Measurements from ENCODE around the gene GPRC5A. TPM values are rescaled to one million over a fixed set of nuclear protein-coding genes. Genes with fewer than 3 reads are reported as not detected.

Gene GPRC5A
- total RNA-seq, 1 donor from 2014 or later = 3.4 TPM

DNA sequence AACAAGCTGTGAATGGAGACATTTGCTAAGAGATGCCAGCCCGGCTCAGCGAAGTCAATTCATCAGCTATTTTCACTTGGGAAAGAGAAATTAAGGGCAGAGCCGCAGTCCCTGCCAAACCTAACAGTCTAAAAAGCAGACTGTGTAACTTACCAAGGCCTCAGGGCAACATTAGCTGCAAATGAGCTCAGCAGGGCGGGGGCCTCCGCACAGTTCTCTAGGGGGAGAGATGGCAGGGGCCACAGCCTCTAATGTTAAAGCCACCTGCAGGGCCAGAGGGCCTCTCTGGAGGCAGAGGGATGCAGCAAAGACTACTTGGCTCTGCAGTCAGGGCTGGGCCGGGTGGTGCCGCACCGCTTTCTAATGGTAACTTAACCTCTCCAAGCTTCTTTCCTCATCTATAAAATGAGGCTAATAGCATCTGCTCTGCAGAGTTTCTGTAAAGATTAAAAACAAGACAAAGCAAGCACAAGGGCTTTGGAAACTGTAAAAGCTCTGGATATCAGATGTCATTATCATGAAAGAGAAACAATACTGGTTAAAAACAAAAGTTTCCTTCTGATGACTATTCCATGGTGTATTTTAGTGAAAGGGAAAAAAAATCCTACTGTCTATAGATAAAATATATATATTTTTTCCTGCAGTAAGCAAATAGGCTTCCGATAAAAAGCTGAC, 13.4 kb upstream of the GPRC5A start:
- H3K27me3 Mint-ChIP-seq (ENCODE audit: unreplicated experiment) = no peaks in the 10 kb centered on the region
- no peaks in the 10 kb centered on the region for H3K9me3 Mint-ChIP-seq (ENCODE audit: unreplicated experiment)
- no peak overlapping the region for H3K4me3 Mint-ChIP-seq (ENCODE audit: unreplicated experiment)
- peaks cover 3% of the 10 kb centered on the region for H3K36me3 Mint-ChIP-seq (ENCODE audit: low read depth, unreplicated experiment)
- no peaks in the 10 kb centered on the region for H3K4me1 Mint-ChIP-seq (ENCODE audit: unreplicated experiment)
- no peak for DNase-seq (ENCODE audit: low spot score)
- TF ChIP-seq, protein P1, sequence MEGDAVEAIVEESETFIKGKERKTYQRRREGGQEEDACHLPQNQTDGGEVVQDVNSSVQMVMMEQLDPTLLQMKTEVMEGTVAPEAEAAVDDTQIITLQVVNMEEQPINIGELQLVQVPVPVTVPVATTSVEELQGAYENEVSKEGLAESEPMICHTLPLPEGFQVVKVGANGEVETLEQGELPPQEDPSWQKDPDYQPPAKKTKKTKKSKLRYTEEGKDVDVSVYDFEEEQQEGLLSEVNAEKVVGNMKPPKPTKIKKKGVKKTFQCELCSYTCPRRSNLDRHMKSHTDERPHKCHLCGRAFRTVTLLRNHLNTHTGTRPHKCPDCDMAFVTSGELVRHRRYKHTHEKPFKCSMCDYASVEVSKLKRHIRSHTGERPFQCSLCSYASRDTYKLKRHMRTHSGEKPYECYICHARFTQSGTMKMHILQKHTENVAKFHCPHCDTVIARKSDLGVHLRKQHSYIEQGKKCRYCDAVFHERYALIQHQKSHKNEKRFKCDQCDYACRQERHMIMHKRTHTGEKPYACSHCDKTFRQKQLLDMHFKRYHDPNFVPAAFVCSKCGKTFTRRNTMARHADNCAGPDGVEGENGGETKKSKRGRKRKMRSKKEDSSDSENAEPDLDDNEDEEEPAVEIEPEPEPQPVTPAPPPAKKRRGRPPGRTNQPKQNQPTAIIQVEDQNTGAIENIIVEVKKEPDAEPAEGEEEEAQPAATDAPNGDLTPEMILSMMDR (IDR thresholded peaks at IDR 0.05; ENCODE audit: unreplicated experiment) = no peak
- no peak overlapping the region for H3K27ac Mint-ChIP-seq (ENCODE audit: unreplicated experiment)

DNA sequence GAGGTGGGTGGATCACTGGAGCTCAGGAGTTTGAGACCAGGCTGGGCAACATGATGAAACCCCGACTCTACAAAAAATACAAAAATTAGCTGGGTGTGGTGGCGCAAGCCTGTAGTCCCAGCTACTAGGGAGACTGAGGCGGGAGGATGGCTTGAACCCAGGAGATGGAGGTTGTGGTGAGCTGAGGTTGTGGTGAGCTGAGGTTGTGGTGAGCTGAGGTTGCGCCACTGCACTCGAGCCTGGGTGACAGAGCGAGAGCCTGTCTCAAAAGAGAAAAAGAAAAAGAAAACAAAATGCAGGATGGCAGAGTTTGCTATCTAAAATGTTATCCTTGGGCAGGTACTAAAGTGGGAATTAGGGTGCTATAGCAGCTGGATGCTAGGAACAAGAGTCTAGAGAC, 10.8 kb upstream of the GPRC5A start:
- Mint-ChIP-seq H3K27ac (ENCODE audit: unreplicated experiment) (no peak overlapping the region), H3K4me3 (ENCODE audit: unreplicated experiment) (no peak overlapping the region)

DNA sequence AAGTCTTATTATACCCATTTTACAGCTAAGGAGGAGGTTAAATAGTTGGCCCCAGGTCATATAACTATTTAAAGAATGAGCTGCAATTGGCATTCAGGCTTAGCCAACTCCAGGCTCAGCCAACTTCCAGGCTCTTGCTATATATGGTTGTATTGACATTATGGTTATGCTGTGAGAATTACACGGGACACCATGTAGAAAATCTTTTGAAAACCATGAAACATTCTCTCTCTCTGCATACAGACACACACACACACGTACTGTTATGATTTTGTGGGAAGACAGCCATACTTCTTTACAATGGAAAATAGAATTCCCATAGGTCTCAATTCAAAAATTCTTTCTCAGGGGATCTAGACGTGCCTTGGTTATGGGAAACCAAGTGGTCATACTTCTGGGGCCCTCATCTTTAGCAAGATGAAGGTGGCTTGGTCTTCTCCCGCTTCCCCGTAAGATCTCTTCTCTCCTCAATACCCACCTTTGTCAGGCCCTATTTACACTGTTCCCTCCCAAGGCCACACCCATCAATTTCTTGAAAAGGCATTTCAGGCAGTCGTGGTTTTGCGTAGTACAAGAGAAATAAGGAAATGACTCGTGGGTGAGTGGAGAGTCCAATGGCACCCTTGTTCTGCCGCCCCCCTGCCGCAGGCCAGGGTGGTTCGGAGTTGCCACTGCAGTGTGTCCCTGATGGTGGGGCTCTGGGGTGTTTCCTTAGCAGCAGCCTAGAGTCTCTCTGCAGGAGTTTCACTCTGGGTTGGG, 10.0 kb upstream of the GPRC5A start:
- H3K4me1 Mint-ChIP-seq (ENCODE audit: unreplicated experiment) = peaks cover 7% of the 10 kb centered on the region
- peaks cover 3% of the 10 kb centered on the region for H3K27me3 Mint-ChIP-seq (ENCODE audit: unreplicated experiment)
- H3K9me3 Mint-ChIP-seq (ENCODE audit: unreplicated experiment) = no peaks in the 10 kb centered on the region
- H3K36me3 Mint-ChIP-seq (ENCODE audit: low read depth, unreplicated experiment) = peaks cover 3% of the 10 kb centered on the region
- no peak for DNase-seq (ENCODE audit: low spot score)
- H3K4me3 Mint-ChIP-seq (ENCODE audit: unreplicated experiment) = no peak overlapping the region
- TF ChIP-seq, protein P1 (IDR thresholded peaks at IDR 0.05; ENCODE audit: unreplicated experiment) = no peak
- H3K27ac Mint-ChIP-seq (ENCODE audit: unreplicated experiment) = no peak overlapping the region

More for the DNA sequence above, 10.8 kb upstream of the GPRC5A start:
- Mint-ChIP-seq H3K9me3 (ENCODE audit: unreplicated experiment) (no peaks in the 10 kb centered on the region), H3K4me1 (ENCODE audit: unreplicated experiment) (peaks cover 7% of the 10 kb centered on the region), H3K36me3 (ENCODE audit: low read depth, unreplicated experiment) (peaks cover 3% of the 10 kb centered on the region), H3K27me3 (ENCODE audit: unreplicated experiment) (no peaks in the 10 kb centered on the region)
- no peak for DNase-seq (ENCODE audit: low spot score)
- TF ChIP-seq, protein P1 (IDR thresholded peaks at IDR 0.05; ENCODE audit: unreplicated experiment) = no peak

DNA sequence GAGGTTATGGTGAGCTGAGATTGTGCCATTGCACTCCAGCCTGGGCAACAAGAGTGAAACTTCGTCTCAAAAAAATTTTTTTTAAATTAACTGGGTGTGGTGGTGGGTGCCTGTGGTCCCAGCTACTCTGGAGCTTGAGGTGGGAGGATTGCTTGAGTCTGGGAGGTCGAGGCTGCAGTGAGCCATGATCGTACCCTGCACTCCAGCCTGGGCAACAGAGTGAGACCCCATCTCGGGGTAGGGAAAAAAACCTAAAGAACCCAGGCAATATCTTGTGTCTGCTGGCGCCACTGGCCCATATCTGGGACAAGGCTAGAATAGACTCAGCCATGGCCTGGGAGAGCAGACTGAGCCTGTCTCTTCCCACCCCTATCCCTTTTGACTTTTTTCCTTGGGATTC, 9.1 kb upstream of the GPRC5A start:
- Mint-ChIP-seq H3K9me3 (ENCODE audit: unreplicated experiment) (no peaks in the 10 kb centered on the region), H3K4me3 (ENCODE audit: unreplicated experiment) (no peak overlapping the region), H3K27ac (ENCODE audit: unreplicated experiment) (no peak overlapping the region), H3K4me1 (ENCODE audit: unreplicated experiment) (peaks cover 7% of the 10 kb centered on the region), H3K36me3 (ENCODE audit: low read depth, unreplicated experiment) (peaks cover 3% of the 10 kb centered on the region), H3K27me3 (ENCODE audit: unreplicated experiment) (peaks cover 3% of the 10 kb centered on the region)
- TF ChIP-seq, protein P1 (IDR thresholded peaks at IDR 0.05; ENCODE audit: unreplicated experiment) = no peak
- no peak for DNase-seq (ENCODE audit: low spot score)

All from endothelial cell (in vitro differentiated cells).